NCI-H226 (cell line): ENCODE data around the gene HADHA.

Experiments
- DNase-seq: peaks from one replicate; pipeline ENCODE4 v3.0.0-alpha.2; 2015

The HADHA gene

GRCh38 chr2:26190369-26190768 lies 54.1 kb downstream of the HADHA start:
- DNase-seq: no peak

DNA sequence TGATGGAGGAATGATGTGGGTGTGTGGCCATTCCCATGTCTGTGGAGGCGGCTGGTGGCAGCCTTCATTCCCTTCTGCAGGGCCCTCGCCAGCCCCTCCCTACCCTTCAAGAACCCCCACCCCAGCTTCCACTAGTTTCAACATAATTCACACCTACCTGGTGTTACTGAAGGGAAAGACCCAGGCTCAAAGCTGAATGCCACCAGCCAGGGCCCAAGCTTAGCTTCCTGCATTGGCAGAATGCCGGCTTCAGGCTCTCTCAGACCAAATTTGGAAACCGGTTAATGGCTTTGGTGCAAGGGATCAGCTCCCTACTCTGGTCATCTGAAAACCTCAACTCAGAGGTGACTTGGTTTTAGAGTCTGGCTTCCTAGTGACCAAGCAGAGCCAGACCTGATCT lies 54.7 kb downstream of the HADHA start:
- DNase-seq: no peak

DNA sequence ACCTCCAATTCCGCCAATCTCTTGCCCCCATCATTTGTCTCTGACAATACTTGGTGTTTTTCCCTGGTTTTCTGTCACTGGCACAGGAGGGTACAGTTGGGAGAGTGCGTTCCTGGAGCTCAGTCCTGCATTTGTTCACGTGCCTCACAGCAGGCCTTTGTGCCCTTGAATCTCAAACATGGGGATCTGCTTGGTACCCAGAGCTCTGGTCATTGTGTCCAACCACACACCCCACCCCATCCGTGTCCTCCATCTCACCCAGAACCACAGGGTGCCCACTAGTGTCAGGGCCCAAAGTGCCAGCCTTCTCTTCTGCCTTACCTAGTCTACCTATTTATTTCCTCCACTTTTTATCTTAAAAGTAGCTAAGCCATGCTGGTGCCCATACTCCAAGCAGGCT lies 55.3 kb downstream of the HADHA start:
- DNase-seq: no peak

DNA sequence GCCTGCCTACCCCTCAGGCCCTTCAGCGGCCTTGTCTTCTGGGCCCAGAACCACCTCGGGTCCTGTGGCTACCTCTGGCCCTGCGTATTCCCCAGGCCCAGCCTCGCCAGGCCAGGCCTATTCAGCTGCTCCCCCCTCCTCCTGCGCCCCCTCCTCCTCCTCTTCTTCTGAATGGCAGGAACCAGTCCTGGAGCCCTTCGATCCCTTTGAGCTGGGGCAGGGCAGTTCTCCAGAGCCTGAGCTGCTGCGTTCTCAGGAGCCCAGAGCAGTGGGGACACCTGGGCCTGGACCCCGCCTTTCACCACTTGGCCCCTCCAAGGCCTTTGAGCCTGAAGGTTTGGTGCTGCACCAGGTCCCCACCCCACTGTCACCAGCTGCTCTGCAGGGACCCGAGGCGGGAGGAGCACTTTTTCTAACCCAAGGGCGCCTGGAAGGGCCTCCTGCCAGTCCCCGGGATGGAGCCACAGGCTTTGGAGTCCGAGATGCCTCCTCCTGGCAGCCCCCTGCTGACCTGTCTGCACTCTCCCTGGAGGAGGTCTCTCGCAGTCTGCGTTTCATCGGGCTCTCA lies 56.8 kb downstream of the HADHA start:
- no peak for DNase-seq

DNA sequence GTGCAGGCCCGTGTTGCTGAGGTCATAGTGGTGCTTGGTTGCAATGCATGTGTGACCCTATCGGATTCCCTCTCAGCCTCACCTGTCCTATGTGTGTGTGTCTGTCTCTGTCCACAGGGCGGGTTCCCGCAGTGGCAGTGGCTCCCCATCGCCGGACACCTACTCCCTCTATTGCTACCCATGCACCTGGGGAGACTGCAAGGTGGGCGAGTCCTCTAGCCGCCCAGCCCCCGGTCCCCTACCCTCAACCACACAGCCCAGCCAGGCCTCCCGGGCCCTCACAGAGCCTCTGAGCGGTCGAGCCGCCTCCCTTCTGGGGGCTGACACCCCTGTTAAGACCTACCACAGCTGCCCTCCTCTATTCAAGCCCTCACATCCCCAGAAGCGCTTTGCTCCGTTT lies 57.3 kb downstream of the HADHA start:
- no peak for DNase-seq

- no peak for DNase-seq
Measured at GRCh38 chr2:26185954-26186770, 58.3 kb downstream of the HADHA start.

- no peak for DNase-seq
Measured at GRCh38 chr2:26185304-26185928, 59.0 kb downstream of the HADHA start.

- no peak for DNase-seq
Measured at GRCh38 chr2:26184555-26185303, 59.7 kb downstream of the HADHA start.

DNA sequence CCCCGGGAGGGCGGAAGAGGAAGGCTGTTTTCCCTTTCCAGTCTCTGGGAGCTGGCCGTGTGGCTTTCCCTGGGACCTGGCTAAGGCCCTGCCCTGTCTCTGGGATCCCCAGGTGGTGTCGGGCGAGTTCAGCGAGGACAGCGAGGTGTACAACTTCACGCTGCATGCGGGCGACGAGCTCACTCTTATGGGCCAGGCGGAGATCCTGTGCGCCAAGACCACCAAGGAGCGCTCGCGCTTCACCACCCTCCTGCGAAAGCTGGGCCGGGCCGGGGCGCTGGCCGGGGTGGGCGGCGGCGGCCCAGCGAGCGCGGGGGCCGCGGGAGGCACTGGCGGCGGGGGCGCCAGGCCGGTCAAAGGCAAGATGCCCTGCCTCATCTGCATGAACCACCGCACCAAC lies 60.3 kb downstream of the HADHA start:
- no peak for DNase-seq

- no peak for DNase-seq
Measured at GRCh38 chr2:26182887-26183630, 61.4 kb downstream of the HADHA start.

DNA sequence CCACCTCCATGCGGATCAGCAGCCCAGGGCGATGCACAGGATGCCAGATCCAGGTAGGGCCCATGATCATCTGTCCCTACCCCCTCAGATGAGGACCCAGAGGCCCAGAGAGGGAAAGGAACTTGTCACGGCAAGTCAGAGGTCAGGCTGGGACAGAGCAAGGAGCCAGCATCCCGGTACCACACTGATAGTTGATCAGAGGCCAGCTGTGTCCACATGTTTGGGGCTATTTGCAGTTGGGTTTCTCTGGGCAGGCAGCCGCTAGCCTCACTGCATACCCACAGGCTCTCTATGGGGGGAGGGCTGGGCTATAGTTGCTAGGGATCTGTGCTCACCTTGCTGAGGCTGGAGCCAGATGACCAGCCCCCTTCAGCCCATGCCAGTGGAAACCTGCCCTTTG lies 62.0 kb downstream of the HADHA start:
- no peak for DNase-seq

DNA sequence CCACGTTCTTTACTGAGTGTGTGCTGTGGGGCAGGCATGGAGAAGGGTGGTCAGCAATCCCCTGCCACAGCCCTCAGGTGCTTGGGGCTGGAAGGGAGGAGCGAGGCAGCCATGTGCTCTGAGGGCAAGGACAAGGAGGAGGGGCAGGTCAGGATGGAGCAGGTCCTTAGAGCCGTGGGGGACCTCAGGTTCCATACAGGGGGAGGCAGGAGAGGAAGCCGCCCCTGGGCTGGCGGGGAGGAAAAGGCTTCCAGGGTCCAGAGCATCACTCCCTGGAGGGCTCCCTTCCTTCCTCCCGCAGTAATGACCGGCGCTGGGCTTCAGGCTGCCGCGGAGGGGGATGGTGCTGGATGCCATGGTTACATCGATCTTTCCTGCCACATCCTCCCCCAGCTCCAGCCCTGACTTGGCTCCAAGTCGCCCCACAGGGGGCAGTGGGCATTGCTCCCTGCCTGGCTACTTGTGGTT lies 65.0 kb downstream of the HADHA start:
- no peak for DNase-seq

DNA sequence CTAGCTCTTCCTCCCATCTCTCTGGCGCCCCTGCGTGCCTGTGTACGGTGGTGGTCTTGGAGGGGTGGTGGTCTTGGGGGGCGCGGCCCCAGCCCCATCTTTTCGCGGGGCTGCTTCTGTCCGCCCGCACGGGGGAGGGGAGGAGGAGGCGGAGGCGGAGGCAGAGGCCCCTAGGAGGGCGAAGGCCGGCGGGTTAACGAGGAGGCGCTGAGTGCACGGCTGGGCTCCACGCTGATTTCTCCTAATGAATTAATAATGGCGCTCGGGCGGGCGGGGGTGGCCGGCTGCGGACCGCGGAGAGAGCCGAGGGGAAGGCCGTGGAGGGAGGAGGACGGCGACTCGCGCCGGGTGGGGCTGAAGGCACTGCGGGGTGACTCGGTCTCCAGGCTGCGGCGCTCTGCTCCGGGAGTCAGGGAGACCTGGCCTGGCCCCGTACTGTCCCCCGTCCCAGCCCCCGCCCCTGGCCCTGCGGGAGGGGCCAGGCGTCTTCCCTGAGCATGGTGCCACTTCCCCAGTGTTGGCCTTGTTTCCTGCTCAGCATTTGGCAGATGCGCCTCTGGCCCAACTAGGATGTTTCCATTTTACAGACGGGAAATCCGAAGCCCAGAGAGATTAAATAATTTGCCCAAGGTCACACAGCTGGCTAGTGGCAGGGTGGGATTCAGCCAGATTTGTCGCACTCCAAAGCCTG lies 65.5 kb downstream of the HADHA start:
- no peak for DNase-seq

GRCh38 chr2:26178246-26178645 lies 66.2 kb downstream of the HADHA start:
- DNase-seq: no peak

DNA sequence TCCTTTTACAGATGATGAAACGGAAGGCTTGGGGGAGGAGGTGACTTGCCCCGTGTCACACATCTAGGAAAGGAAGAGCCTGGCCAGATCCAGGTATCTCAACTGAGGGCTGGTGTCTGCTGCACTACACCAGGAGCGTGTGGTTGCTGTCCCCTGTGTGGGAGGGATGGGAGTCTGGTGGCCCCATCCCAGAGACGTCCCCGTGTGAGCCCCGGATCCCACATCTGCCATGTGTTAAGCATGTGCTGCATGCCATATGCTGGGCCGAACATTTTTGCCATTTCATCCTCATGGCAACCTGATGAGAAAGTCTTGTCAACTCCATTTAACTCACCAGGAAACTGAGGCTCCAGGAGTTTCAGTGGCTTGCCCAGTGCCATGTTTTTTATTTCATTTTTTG lies 67.3 kb downstream of the HADHA start:
- DNase-seq: no peak

- no peak for DNase-seq
Measured at GRCh38 chr2:26176279-26176615, 68.2 kb downstream of the HADHA start.

- no peak for DNase-seq
Measured at GRCh38 chr2:26175466-26176278, 68.8 kb downstream of the HADHA start.

DNA sequence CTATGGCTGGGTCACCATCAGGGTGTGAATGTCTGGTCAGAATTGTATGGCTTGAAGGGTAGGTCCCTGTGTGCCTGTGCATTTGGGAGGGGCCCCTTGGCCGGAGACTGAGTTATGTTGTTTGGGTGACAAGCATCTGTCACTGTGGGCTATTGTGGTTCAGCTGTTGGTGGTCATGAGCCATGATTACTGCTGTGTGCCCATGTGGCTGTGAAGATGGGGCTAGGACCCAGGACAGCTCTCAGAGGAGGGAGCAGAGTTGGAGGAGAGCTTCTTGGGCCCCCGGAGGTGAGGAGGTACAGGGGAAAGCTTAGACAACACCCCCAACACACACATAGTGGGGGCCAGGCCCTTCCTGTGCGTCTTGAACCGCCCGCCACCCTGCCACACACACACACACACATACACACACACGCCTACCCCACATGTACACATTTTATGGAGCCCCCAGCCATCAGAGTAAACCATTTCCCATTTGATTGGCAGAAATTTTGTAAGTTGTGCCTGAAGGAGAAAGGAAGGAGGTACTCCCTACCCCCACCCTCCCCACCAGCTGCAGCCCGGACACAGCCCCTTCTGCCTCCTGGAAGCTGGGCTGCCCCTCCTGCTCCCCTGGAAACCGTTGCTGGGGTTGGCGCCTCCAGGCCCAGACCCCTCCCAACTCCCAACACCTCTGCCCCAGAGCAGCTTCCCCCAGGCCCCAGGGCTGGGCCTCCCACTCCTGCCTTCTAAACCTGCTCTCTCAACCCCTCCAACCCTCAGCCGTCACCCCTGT lies 69.6 kb downstream of the HADHA start:
- no peak for DNase-seq

DNA sequence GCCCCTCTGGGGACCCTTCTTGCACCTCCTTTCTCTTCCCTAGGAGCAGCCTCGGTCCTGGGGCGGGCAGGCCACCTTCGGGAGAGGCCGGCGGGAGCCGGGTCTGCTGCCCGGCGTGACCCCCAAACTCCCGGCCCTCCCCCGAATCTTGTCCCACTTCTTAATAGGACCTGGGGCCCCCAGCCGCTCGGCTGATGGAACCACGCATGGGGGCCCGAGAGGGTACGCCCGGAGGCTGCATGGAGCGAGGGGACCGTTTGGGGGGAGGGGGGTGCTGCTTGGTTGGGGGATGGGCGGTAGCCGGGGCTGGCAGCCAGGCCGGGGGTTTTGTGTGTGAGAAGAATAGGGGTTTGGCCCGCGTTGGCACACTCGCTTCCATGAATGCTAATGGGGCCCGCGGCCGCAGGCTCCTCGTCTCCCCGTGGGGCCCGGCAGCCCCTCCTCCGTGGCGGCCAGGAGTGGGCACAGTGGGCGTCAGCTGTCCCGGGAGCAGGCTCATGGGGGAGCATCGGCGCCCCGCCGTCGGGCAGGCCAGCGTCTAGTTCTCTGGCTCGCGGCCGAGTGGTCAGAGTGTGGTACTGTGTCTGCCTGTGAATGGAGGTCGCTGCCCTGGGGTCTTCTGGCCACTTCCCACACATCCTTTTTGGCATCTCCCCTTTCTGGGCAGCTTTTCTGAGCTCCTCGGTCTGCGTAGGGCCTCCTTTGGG lies 70.5 kb downstream of the HADHA start:
- no peak for DNase-seq
